H9 (cell line): Measurements from ENCODE around the gene PPHLN1. TPM values are rescaled to one million over a fixed set of nuclear protein-coding genes. Genes with fewer than 3 reads are reported as not detected.
"Not testable (repeated sequence)": the region's sequence is repeated elsewhere in the genome, so short reads cannot be mapped to it uniquely, and the experiment has no call there.

Source experiments
- DNase-seq: peaks from one replicate; pipeline ENCODE4 v3.0.0-alpha.2; 2017
- H2AFZ ChIP-seq: one replicate; pipeline ENCODE4 v1.6.1; 2013; ENCODE audit warnings: mild to moderate bottlenecking, low read length, control low read depth, moderate library complexity
- H2AK5ac ChIP-seq: 2 replicates; pipeline ENCODE4 v1.6.1; 2013; ENCODE audit warnings: low read length, control low read depth, mixed read lengths; ENCODE audit not compliant: insufficient read length
- H2BK120ac ChIP-seq: one replicate; pipeline ENCODE4 v1.6.1; 2013; ENCODE audit warnings: low read depth, mild to moderate bottlenecking, low read length, control low read depth, inconsistent platforms; ENCODE audit not compliant: poor library complexity, severe bottlenecking
- H2BK12ac ChIP-seq: 2 replicates; pipeline ENCODE4 v1.6.1; 2013; ENCODE audit warnings: low read length, control low read depth, mixed read lengths, low read depth; ENCODE audit not compliant: insufficient read length
- H2BK15ac ChIP-seq: 2 replicates; pipeline ENCODE4 v1.6.1; 2013; ENCODE audit warnings: low read depth, low read length, control low read depth
- H2BK20ac ChIP-seq: one replicate; pipeline ENCODE4 v1.6.1; 2013; ENCODE audit warnings: low read depth, mild to moderate bottlenecking, low read length, control low read depth, inconsistent platforms; ENCODE audit not compliant: poor library complexity, severe bottlenecking
- H2BK5ac ChIP-seq: 2 replicates; pipeline ENCODE4 v1.6.1; 2013; ENCODE audit warnings: low read length, control low read depth, mixed read lengths; ENCODE audit not compliant: insufficient read length
- H3K14ac ChIP-seq: 2 replicates; pipeline ENCODE4 v1.6.1; 2013; ENCODE audit warnings: low read length, control low read depth; ENCODE audit not compliant: insufficient read depth
- H3K18ac ChIP-seq: 2 replicates; pipeline ENCODE4 v1.6.1; 2013; ENCODE audit warnings: low read depth, mild to moderate bottlenecking, mixed read lengths, low read length, control low read depth; ENCODE audit not compliant: insufficient read length
- H3K23ac ChIP-seq: 2 replicates; pipeline ENCODE4 v1.6.1; 2013; ENCODE audit warnings: low read length, control low read depth, mixed read lengths, low read depth; ENCODE audit not compliant: insufficient read length
- H3K23me2 ChIP-seq: 2 replicates; pipeline ENCODE4 v1.6.1; 2013; ENCODE audit warnings: low read depth, mild to moderate bottlenecking, mixed read lengths, low read length, control low read depth; ENCODE audit not compliant: insufficient read length, poor library complexity, severe bottlenecking
- H3K27ac ChIP-seq: 2 replicates; pipeline ENCODE4 v1.5.1; 2013; ENCODE audit warnings: low read length, control low read depth, mixed read lengths, low read depth; ENCODE audit not compliant: insufficient read length
- H3K27me3 ChIP-seq: 2 replicates; pipeline ENCODE4 v1.6.1; 2013; ENCODE audit warnings: low read length, control low read depth, inconsistent platforms; ENCODE audit not compliant: insufficient read depth
- H3K4ac ChIP-seq: 2 replicates; pipeline ENCODE4 v1.6.1; 2013; ENCODE audit warnings: low read depth, mild to moderate bottlenecking, control low read depth, inconsistent platforms, low read length, moderate library complexity
- H3K4me1 ChIP-seq: 2 replicates; pipeline ENCODE4 v1.6.1; 2013; ENCODE audit warnings: low read length, control low read depth, inconsistent platforms; ENCODE audit not compliant: insufficient read depth
- H3K4me2 ChIP-seq: 2 replicates; pipeline ENCODE4 v1.6.1; 2013; ENCODE audit warnings: low read length, control low read depth, mixed read lengths; ENCODE audit not compliant: insufficient read length, insufficient read depth
- H3K56ac ChIP-seq: 2 replicates; pipeline ENCODE4 v1.6.1; 2013; ENCODE audit warnings: low read depth, mild to moderate bottlenecking, mixed read lengths, low read length, control low read depth; ENCODE audit not compliant: insufficient read length
- H3K79me1 ChIP-seq: 2 replicates; pipeline ENCODE4 v1.6.1; 2013; ENCODE audit warnings: low read depth, mild to moderate bottlenecking, moderate library complexity, low read length, control low read depth, inconsistent platforms; ENCODE audit not compliant: insufficient read depth, poor library complexity, severe bottlenecking
- H3K79me2 ChIP-seq: 2 replicates; pipeline ENCODE4 v1.6.1; 2013; ENCODE audit warnings: low read length, control low read depth, inconsistent platforms; ENCODE audit not compliant: insufficient read depth
- H3K9ac ChIP-seq: 2 replicates; pipeline ENCODE4 v1.6.1; 2013; ENCODE audit warnings: low read length, control low read depth, mixed read lengths; ENCODE audit not compliant: insufficient read length; ENCODE audit errors: extremely low read depth
- H3K9me3 ChIP-seq: one replicate; pipeline ENCODE4 v1.6.1; 2013; ENCODE audit warnings: low read depth, low read length, inconsistent platforms; ENCODE audit not compliant: control insufficient read depth
- H3T11ph ChIP-seq: one replicate; pipeline ENCODE4 v1.6.1; 2013; ENCODE audit warnings: mild to moderate bottlenecking, low read length, control low read depth, inconsistent platforms
- H4K20me1 ChIP-seq: one replicate; pipeline ENCODE4 v1.6.1; 2013; ENCODE audit not compliant: control insufficient read depth, insufficient read length, insufficient read depth
- H4K5ac ChIP-seq: 2 replicates; pipeline ENCODE4 v1.6.1; 2013; ENCODE audit warnings: low read depth, mild to moderate bottlenecking, mixed read lengths, low read length, control low read depth; ENCODE audit not compliant: insufficient read length
- H4K8ac ChIP-seq: replicated peaks from 2 replicates; pipeline ENCODE4 v1.6.1; 2013; ENCODE audit warnings: low read length, control low read depth, mixed read lengths, low read depth; ENCODE audit not compliant: insufficient read length
- H4K91ac ChIP-seq: 2 replicates; pipeline ENCODE4 v1.6.1; 2013; ENCODE audit warnings: low read depth, mild to moderate bottlenecking, moderate library complexity, mixed read lengths, low read length, control low read depth; ENCODE audit not compliant: insufficient read length
- H3K27ac Mint-ChIP-seq, 3 experiments: 2 replicates in 2 of 3; 3 replicates in 1 of 3; pipeline ENCODE4 v1.8.0; 2020 to 2021; ENCODE audit warnings: mixed read lengths in 3 of 3, mild to moderate bottlenecking in 1 of 3, moderate library complexity in 1 of 3
- H3K27me3 Mint-ChIP-seq: 2 replicates; pipeline ENCODE4 v1.8.0; 2021; ENCODE audit warnings: low read depth, mild to moderate bottlenecking, moderate library complexity, mixed read lengths
- H3K36me3 Mint-ChIP-seq, 3 experiments: 2 replicates in 2 of 3; 3 replicates in 1 of 3; pipeline ENCODE4 v1.8.0; 2020 to 2021; ENCODE audit warnings: low read depth in 3 of 3, mixed read lengths in 3 of 3; ENCODE audit not compliant: insufficient read depth in 1 of 3
- H3K4me1 Mint-ChIP-seq, 2 experiments: 2 replicates each; pipeline ENCODE4 v1.8.0; 2020; ENCODE audit warnings: mixed read lengths in 2 of 2
- H3K4me3 Mint-ChIP-seq, 2 experiments: 2 replicates in 1 of 2; 3 replicates in 1 of 2; pipeline ENCODE4 v1.8.0; 2020 to 2021; ENCODE audit warnings: mild to moderate bottlenecking in 2 of 2, mixed read lengths in 2 of 2, moderate library complexity in 1 of 2
- H3K9me3 Mint-ChIP-seq, 2 experiments: 2 replicates in 1 of 2; 3 replicates in 1 of 2; pipeline ENCODE4 v1.8.0; 2020; ENCODE audit warnings: mild to moderate bottlenecking in 2 of 2, mixed read lengths in 2 of 2, moderate library complexity in 1 of 2
- WGBS: extraction: QIAGEN DNeasy Blood & Tissue Kit; methylation state at CpG from one replicate; pipeline ENCODE4 v1.1.7; 2013; ENCODE audit warnings: missing lambda C conversion rate, low lambda C conversion rate, mixed read lengths; ENCODE audit not compliant: insufficient read length; ENCODE audit errors: extremely low coverage; 5-methylcytosine and 5-hydroxymethylcytosine counted together
- total RNA-seq: library from RNA; stranded (reverse); gene quantifications from 2 replicates; pipeline ENCODE4 v1.2.1, GENCODE V29; 2021
- TF ChIP-seq, protein P1 (sequence below): fragments of 200-600 bp; sonication (generic); conservative IDR thresholded peaks from 3 replicates; pipeline ENCODE4 v1.8.0; 2021; ENCODE audit warnings: antibody characterized with exemption, mild to moderate bottlenecking

The PPHLN1 gene
- total RNA-seq, 1 experiment from 2014 or later = 66.2 TPM

DNA sequence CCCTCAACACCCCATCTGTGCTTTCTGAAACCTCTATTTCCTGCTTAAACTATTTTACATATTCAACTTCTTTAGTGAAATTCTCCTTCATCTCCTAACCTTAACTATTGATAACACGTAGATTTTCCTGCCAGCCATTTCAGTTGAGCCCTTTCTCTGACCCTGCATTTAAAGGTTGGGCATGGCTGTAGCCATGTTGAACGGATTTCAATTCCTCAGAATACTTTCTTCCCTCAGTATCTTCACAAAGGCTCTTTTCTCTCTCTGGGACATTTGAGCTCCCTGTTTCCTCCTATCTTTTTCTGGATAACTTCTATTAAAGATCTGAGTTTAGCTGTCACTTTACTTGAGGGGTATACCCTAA, 1.2 kb downstream of the PPHLN1 start:
- Histone ChIP-seq H3K27ac (no peak overlapping the region), H4K5ac (no peak overlapping the region)
- WGBS = no CpG with 5 or more reads among the region's 2 CpGs

GRCh38 chr12:42330097-42330496, 4.1 kb downstream of the PPHLN1 start:
- not testable (repeated sequence) for H4K20me1 ChIP-seq
- peaks cover 38 to 40% of the 10 kb centered on the region in 2 experiments for H3K4me1 Mint-ChIP-seq

More for the DNA sequence above, 1.2 kb downstream of the PPHLN1 start:
- Histone ChIP-seq H3K14ac (no peak overlapping the region), H2BK12ac (no peak overlapping the region), H3K9ac (peak overlapping the region; percentile 90), H3K4me2 (peak overlapping the region; percentile 98), H2BK15ac (no peak overlapping the region), H3K27me3 (no peaks in the 10 kb centered on the region), H2BK120ac (no peak overlapping the region), H2BK20ac (no peak overlapping the region), H3K79me1 (no peaks in the 10 kb centered on the region), H2BK5ac (no peak overlapping the region), H2AK5ac (no peak overlapping the region), H4K91ac (no peak overlapping the region), H3K9me3 (no peaks in the 10 kb centered on the region), H3K23ac (no peak overlapping the region), H3T11ph (no peak overlapping the region), H3K4ac (no peak overlapping the region), H3K18ac (no peak overlapping the region), H2AFZ (no peak overlapping the region), H4K20me1 (no peaks in the 10 kb centered on the region), H3K4me1 (peaks cover 2% of the 10 kb centered on the region; the same call in 1 of the 2 replicates), H3K79me2 (peaks cover 24% of the 10 kb centered on the region; the same call in 1 of the 2 replicates), H4K8ac (no peak overlapping the region), H3K23me2 (peaks cover 6% of the 10 kb centered on the region), H3K56ac (no peak overlapping the region)
- no peak for DNase-seq
- peaks cover 0 to 21% (median 5%) of the 10 kb centered on the region in 3 experiments; a peak in 4 of 7 replicates for H3K36me3 Mint-ChIP-seq
- no peaks in the 10 kb centered on the region for H3K9me3 Mint-ChIP-seq
- no peaks in the 10 kb centered on the region for H3K27me3 Mint-ChIP-seq
- peak overlapping the region in 2 of 3 experiments; percentile 19 to 21; a peak in 2 of 7 replicates for H3K27ac Mint-ChIP-seq
- peaks cover 30 to 31% of the 10 kb centered on the region in 2 experiments for H3K4me1 Mint-ChIP-seq
- TF ChIP-seq, protein P1, sequence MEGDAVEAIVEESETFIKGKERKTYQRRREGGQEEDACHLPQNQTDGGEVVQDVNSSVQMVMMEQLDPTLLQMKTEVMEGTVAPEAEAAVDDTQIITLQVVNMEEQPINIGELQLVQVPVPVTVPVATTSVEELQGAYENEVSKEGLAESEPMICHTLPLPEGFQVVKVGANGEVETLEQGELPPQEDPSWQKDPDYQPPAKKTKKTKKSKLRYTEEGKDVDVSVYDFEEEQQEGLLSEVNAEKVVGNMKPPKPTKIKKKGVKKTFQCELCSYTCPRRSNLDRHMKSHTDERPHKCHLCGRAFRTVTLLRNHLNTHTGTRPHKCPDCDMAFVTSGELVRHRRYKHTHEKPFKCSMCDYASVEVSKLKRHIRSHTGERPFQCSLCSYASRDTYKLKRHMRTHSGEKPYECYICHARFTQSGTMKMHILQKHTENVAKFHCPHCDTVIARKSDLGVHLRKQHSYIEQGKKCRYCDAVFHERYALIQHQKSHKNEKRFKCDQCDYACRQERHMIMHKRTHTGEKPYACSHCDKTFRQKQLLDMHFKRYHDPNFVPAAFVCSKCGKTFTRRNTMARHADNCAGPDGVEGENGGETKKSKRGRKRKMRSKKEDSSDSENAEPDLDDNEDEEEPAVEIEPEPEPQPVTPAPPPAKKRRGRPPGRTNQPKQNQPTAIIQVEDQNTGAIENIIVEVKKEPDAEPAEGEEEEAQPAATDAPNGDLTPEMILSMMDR = no peak
- peak overlapping the region; percentile 95 to 97 for H3K4me3 Mint-ChIP-seq

More at GRCh38 chr12:42330097-42330496, 4.1 kb downstream of the PPHLN1 start:
- not testable (repeated sequence) for H3K23ac ChIP-seq, DNase-seq, H3K4me2 ChIP-seq, H3K36me3 Mint-ChIP-seq, H3K9me3 ChIP-seq, H2BK15ac ChIP-seq, H3T11ph ChIP-seq, H3K27ac ChIP-seq, H2AFZ ChIP-seq, H3K4me3 Mint-ChIP-seq, H2BK5ac ChIP-seq, H3K14ac ChIP-seq, H3K9me3 Mint-ChIP-seq, H3K4me1 ChIP-seq, H3K27me3 ChIP-seq, H3K9ac ChIP-seq, H4K8ac ChIP-seq, H3K23me2 ChIP-seq, H2BK120ac ChIP-seq, H2BK20ac ChIP-seq, H4K91ac ChIP-seq, H4K5ac ChIP-seq, H2AK5ac ChIP-seq, H2BK12ac ChIP-seq, H3K18ac ChIP-seq, H3K4ac ChIP-seq, H3K27me3 Mint-ChIP-seq, H3K79me1 ChIP-seq, H3K56ac ChIP-seq
- H3K79me2 ChIP-seq = peaks cover 27% of the 10 kb centered on the region
- peak overlapping the region; percentile 20 to 75 (median 71); a peak in 2 of 7 replicates for H3K27ac Mint-ChIP-seq
- no CpG with 5 or more reads among the region's 11 CpGs for WGBS
